GM13976 (cell line): Measurements from ENCODE around the gene FITM2.

Experiments used
- DNase-seq: peaks from one replicate; pipeline ENCODE4 v3.0.0; 2012; ENCODE audit warnings: low spot score
- in situ Hi-C: fragments of 300-500 bp; cut with MboI; formaldehyde crosslinking; loops from one replicate; pipeline ENCODE4 v1.12.0; 2022; ENCODE audit warnings: low sequenced_read_pairs, mixed read lengths, inconsistent platforms; ENCODE audit not compliant: unreplicated experiment
- TF ChIP-seq, protein P1 (sequence below): IDR thresholded peaks from 2 replicates; pipeline ENCODE4 v1.5.1; 2012; ENCODE audit warnings: borderline replicate concordance, mild to moderate bottlenecking; ENCODE audit not compliant: insufficient read depth; ENCODE audit errors: extremely low read depth, missing control alignments, control extremely low read depth

Gene FITM2, protein sequence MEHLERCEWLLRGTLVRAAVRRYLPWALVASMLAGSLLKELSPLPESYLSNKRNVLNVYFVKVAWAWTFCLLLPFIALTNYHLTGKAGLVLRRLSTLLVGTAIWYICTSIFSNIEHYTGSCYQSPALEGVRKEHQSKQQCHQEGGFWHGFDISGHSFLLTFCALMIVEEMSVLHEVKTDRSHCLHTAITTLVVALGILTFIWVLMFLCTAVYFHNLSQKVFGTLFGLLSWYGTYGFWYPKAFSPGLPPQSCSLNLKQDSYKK

DNA sequence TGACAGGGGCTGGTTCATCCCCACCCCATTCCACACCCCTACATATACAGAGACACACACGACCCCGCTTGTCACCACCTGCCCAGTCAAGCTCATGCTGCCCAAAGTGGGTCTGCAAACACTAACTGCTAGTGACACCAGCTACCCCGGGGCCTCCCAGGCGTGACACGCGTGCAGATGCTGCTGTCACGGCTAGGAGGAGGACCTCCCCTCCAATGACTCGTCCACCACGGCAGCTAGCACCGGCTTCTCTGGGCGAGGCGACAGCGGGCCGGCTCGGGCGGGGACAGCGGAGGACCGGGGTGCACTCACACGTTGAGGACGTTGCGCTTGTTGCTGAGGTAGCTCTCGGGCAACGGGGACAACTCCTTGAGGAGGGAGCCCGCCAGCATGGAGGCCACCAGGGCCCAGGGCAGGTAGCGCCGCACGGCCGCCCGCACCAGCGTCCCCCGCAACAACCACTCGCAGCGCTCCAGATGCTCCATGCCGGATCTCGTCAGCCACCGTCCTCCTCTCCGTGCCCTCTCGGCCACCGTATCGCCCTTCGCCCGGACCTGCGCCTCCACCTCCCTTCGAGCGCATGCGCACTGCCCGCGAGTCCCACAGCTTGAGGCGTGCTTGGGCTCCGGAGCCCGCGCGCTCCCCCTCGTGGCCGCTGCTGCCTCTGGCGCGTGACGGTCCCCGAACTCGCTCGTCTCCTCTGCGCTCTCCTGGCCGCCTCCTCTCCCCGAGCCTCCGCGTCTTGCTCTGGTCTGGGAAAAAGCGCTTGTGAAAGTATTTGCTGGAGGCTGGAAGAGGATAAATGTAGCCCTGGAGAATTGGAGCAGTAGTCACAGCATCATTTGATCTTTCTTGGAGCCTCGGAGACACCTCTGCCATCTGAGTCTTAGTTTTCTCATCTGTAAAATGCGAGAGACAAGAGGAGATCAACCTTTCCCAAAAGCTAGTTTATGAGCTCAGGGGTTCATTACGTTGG, at the start of gene FITM2:
FITM2 (minus strand) TSS at position 539 of the 976 bp plus-strand sequence; CDS start at position 485, 54 bp downstream.
- TF ChIP-seq, protein P1, sequence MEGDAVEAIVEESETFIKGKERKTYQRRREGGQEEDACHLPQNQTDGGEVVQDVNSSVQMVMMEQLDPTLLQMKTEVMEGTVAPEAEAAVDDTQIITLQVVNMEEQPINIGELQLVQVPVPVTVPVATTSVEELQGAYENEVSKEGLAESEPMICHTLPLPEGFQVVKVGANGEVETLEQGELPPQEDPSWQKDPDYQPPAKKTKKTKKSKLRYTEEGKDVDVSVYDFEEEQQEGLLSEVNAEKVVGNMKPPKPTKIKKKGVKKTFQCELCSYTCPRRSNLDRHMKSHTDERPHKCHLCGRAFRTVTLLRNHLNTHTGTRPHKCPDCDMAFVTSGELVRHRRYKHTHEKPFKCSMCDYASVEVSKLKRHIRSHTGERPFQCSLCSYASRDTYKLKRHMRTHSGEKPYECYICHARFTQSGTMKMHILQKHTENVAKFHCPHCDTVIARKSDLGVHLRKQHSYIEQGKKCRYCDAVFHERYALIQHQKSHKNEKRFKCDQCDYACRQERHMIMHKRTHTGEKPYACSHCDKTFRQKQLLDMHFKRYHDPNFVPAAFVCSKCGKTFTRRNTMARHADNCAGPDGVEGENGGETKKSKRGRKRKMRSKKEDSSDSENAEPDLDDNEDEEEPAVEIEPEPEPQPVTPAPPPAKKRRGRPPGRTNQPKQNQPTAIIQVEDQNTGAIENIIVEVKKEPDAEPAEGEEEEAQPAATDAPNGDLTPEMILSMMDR = peak; percentile 95
- in situ Hi-C loops = loop anchor here (5.0 kb wide), 1 partner anchor 94 kb away; no protein-coding TSS in a partner anchor
- DNase-seq = peak; percentile 100

GRCh38 chr20:44360221-44360620, 49.2 kb upstream of the FITM2 start:
- in situ Hi-C loops = no loop called here
- TF ChIP-seq, protein P1 = no peak
- DNase-seq = no peak

- in situ Hi-C loops = no loop called here
- DNase-seq = no peak
- TF ChIP-seq, protein P1 = no peak
Measured at GRCh38 chr20:44358776-44359175, 47.8 kb upstream of the FITM2 start.

DNA sequence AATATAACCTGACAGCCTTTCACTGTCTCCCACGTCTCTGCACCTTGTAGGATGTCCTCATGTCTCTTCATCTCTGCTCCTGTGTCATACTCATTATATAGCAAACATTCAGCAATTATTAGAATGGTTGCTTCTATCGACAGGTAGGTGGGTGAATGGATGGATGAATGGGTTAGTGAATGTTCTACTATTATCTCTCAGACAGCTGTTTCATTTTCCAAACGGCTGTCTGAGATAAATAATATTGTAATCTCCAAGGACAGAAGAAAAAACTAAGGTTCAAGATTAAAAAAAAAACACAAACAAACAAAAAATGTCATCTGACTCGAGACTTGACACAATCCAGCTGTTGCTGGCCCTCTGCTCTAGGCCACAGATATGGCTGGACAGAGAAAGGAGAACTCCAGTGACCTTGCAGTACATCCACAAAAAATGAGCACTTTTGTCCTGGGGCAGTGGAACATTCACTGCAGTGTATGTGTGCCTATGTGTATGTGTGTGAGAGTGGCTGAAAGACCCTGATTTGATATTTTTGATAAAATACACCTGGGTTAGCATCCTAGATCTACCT, 46.6 kb upstream of the FITM2 start:
- in situ Hi-C loops = no loop called here
- TF ChIP-seq, protein P1 = no peak
- DNase-seq = no peak

DNA sequence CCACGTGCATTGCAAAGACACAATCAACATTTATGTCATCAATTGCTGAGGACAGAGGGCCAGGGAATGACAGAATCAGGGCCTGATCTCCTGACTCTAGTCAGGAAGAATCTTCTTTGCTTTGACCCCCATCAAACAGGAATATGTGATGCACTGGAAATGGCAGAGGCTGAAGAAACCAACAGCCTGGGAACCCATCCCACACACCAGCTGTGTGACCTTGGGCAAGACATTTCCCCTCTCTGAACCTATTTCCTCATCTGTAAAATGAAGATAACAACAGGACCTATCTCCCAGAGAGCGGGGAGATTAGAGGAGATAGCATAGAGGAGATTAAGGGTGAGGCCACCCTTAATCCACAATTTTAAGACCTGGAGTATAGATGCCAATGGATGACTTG, 46.0 kb upstream of the FITM2 start:
- in situ Hi-C loops = no loop called here
- TF ChIP-seq, protein P1 = no peak
- DNase-seq = no peak

- TF ChIP-seq, protein P1 = no peak
- in situ Hi-C loops = no loop called here
- no peak for DNase-seq
Measured at GRCh38 chr20:44356353-44356723, 45.3 kb upstream of the FITM2 start.
